ENCODE data around the gene SCP2.

- no peak for TF ChIP-seq PATZ1 (CRISPR knock-in tag; IDR thresholded peaks at IDR 0.05; ENCODE audit: borderline replicate concordance)
- no peak for TF ChIP-seq SNAI2 (CRISPR knock-in tag; IDR thresholded peaks at IDR 0.05)
- no peak for TF ChIP-seq ARNTL (CRISPR knock-in tag; IDR thresholded peaks at IDR 0.05; ENCODE audit: borderline replicate concordance, low read depth)
- no peak for TF ChIP-seq TOX (CRISPR knock-in tag; IDR thresholded peaks at IDR 0.05; ENCODE audit: borderline replicate concordance)
- TF ChIP-seq ZFP3 (CRISPR knock-in tag; IDR thresholded peaks at IDR 0.05) = no peak
These were observed 1.5 kb upstream of the SCP2 start for GRCh38 chr1:52925571-52926005.

Data from SK-N-SH treated with all-trans-retinoic acid at 6 μM for 48 hours (cell line).